GM19324 (cell line): Measurements from ENCODE around the gene HIBADH.
A peak's percentile ranks its signal among the peaks of the same experiment; 100 is the strongest.

Experiments used
- ATAC-seq: cut with Tn5 transposase; IDR thresholded peaks from one replicate; pipeline ENCODE4 v1.9.1; 2021; ENCODE audit warnings: mild to moderate bottlenecking, moderate library complexity; ENCODE audit not compliant: unreplicated experiment, low FRiP score

Gene HIBADH

GRCh38 chr7:27662490-27663205, at the start of gene HIBADH:
Gene HIBADH, minus strand, starts transcription at chr7:27662883. Its CDS starts 95 bp downstream, at chr7:27662788.
- peak; percentile 99 for ATAC-seq

DNA sequence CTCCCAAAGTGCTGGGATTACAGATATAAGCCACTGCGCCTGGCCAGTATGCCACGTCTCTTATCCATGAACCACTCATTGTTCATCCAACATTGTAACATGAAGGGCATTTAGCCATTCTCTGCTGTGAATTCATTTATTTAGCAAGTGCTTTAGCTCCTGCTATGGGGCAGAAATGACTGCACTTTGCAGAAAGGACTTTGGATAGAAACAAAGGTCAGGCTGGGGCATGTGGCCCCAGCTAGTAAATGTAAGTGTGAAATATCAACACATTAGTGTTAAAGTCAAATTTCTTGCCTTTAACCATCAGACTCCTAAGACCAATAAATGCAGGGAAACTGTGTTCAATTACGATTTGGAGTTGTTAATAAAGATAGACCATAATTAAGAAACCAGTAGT, 49.5 kb upstream of the HIBADH start:
- ATAC-seq = no peak

GRCh38 chr7:27709137-27710075, 46.7 kb upstream of the HIBADH start:
- ATAC-seq = no peak

DNA sequence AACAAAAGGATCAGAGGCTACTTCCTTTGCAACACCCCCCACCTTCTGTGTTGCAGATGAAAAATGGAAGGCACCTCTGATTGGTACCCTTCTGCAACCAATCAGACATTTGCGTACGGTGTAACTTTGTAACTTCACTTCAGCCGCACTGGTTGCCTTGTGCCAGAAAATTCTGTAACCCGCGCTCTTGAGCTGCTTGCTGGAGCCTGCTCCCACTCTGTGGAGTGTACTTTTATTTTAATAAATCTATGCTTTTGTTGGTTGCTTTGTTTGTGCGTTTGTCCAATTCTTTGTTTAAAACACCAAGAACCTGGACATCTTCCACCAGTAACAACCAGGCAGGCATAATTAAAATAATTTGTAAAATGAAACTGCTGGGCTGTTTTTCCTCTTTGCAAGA, 45.8 kb upstream of the HIBADH start:
- no peak for ATAC-seq

GRCh38 chr7:27705200-27705594, 42.5 kb upstream of the HIBADH start:
- no peak for ATAC-seq

GRCh38 chr7:27704422-27705199, 41.9 kb upstream of the HIBADH start:
- ATAC-seq = no peak

DNA sequence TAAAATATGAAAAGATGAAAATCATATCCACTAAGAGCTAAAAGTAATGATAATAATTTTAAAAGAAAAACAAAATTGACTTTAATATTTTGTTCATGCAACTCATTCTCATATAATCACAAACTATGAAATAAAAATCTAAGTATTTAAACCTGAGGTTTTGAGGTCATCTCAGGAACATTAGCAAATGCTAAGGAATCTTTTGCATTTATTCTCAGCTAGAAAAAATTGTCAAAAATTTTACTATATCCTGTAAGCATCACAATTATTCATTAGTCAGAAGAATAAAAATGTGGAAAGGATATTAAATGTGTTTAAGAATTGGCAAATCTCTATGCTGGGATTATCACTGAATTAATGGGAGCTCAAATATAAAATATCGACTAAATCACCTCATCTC, 40.5 kb upstream of the HIBADH start:
- ATAC-seq = no peak

DNA sequence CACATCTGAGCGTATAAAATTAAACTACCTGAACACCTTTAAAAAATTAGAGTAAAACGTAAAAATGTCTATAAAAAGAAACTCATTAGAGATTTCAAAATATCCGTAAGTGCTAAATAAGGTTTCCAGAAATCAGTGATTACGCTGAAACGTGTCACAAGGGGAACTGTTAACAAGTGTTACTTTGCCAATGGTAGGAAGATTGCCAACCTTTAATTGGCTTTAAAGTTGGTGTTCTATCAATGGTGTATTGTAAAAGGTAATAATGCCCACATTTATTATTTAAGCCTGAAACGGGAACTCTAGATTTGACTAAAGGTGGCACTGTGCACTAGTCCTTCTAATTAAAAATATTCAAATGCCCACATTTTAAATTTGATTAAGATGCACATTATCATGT, 37.8 kb upstream of the HIBADH start:
- no peak for ATAC-seq

DNA sequence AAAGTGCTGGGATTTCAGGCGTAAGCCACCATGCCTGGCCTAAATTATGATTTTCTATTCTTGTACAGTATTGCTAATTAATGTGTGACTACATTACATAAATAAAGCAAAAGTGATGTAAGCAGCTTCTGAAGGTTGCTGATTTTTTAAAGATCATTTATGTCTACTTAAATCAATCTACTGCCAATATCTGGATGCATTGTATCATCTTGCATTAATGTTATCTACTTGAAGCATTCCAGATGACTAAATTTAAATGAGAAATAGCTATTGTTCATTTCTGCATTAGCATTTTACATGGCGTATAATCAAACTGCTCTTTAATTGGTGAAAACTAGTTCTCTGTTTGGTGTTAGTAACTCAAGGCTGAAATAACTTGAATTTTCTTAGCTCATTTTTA, 37.1 kb upstream of the HIBADH start:
- ATAC-seq = no peak

DNA sequence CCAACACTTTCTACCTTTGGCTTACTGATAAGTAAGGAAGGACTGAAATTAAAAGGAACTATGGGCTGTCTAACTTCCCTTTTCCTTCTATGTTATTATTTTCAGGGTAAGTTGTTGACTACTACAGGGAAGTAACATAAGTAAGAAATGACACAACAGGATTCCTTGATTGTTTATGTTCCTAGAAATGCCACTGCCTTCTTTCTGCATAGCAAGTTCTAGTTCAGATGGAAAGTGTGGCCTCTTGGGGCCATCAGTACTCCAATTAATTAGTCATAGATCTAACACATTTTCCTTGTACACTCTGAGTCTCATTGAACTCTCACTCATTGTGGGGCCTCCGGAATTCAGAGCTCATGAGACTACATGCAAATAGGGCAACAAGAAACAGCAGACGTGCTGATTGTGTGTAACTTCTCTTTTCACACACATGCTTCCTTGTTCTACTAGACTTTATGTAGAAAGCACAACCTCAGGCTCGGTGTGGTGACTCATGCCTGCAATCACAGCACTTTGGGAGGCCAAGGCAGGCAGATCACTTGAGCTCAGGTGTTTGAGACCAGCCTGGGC, 35.3 kb upstream of the HIBADH start:
- ATAC-seq = peak; percentile 62

DNA sequence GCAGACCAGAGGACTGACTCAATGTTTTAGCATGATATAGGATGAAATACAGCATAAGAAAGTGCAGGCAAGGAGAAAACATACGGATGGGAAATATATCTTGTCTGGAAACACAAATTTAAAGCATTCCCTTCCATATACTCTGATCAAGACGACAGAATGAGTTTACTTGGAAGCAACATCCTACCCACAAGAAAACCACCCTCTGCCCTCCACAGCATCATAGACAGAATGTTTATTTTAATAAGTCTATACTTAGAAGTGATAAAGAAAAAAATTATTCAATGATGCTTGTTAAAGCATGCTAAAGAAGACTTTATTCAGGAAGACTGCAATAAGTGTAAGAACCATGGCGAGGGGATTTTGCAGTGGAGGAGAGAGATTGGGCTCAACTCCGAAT, 32.4 kb upstream of the HIBADH start:
- ATAC-seq = no peak

DNA sequence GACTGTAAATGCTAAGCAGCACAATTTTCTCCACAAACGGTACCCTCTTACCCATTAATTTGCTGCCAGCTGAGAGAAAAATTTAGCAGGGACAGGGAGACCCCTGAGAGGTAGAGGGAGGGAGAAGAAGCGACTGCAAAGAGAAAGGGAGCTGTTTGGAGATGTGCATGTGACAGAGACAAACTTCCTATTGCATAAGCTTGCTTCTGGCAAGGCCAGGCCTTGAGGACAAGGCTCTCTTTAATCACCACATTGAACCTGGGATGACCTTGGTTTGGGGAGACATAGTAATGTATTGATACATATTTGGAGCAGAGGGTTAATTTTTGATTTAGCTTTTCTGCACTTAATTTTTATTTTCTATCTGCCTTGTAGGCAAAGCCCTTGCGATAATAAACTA, 31.1 kb upstream of the HIBADH start:
- no peak for ATAC-seq

DNA sequence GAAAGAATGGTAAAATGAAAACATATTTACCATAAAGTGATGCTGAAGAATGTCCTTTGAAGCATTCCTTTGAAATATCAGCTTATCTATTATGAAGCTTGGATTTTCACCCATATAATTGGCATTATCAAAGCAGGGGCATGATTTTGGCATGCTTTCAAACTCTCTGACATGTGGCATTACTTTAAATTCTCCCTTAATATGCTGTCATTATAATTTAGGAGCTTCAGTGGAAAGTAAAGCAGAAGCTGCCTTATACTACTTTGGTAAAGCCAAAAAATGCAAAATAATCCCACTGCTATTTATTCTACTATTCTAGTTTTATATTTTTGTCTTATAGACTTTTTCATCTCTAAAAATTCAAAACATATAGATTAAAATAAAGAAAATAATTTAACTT, 28.0 kb upstream of the HIBADH start:
- no peak for ATAC-seq

GRCh38 chr7:27689591-27690164, 27.0 kb upstream of the HIBADH start:
- ATAC-seq = no peak

GRCh38 chr7:27689150-27689549, 26.5 kb upstream of the HIBADH start:
- ATAC-seq = no peak

GRCh38 chr7:27688646-27689045, 26.0 kb upstream of the HIBADH start:
- no peak for ATAC-seq

GRCh38 chr7:27688056-27688455, 25.4 kb upstream of the HIBADH start:
- no peak for ATAC-seq

DNA sequence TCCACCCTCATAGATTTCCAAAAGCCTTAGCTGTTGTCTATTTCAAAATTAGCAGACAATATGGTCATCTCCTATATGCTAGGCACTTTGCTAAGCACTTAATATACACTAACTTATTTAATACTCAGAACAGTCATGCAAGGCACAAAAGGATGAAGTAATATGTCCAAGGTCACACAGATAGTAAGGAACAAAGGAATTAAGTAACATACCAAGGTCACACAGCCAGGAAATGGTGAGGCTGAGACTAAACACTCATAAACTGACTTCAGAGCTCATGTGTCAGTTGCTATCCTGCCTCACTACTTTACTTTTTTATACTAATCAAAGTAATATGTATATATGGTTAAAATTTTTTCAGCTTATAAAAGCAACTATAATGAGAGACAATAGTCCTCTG, 23.6 kb upstream of the HIBADH start:
- ATAC-seq = no peak

- ATAC-seq = no peak
These were observed 23.2 kb upstream of the HIBADH start for GRCh38 chr7:27685893-27686292.

- no peak for ATAC-seq
These were observed 22.5 kb upstream of the HIBADH start for GRCh38 chr7:27685209-27685608.
